Measurements from ENCODE around the gene UGT1A4.
"Not testable (repeated sequence)": the region's sequence is repeated elsewhere in the genome, so short reads cannot be mapped to it uniquely, and the experiment has no call there.

UGT1A4 gene

DNA sequence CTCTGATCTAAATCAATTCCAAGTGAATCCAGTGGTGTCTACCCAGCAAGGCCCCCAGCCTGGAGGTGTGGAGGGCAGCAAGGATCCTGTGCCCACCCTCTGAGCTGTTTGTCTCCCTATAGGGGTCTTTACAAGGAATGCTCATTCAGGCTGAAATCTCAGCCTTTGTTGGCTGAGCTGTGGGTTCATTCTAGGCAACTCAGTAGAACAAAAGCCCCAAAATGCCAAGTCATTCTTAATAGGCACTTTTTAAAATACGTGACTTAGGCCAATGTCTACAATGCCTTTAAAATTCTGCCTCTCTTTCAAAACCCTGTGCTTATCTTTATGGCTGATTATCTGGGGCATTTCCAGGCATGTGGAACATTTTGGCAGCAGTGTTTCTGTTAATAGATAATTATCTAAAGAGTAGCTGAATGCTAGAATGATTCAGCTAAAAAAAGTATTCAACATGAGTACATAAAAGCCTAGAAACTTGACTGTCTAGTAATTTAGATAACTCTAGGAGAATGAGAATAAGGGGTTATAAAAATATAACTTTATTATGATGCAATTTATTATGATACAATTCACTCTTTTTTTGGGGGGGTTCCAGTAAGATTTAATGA is 18.4 kb upstream of the UGT1A4 start:
- no peak for DNase-seq (ENCODE audit: low read depth)

DNA sequence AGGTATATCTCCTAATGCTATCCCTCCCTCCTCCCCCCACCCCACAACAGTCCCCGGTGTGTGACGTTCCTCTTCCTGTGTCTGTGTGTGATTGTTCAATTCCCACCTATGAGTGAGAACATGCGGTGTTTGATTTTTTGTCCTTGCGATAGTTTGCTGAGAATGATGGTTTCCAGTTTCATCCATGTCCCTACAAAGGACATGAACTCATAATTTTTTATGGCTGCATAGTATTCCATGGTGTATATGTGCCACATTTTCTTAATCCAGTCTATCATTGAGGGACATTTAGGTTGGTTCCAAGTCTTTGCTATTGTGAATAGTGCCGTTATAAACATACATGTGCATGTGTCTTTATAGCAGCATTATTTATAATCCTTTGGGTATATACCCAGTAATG is 17.7 kb upstream of the UGT1A4 start:
- not testable (repeated sequence) for DNase-seq (ENCODE audit: low read depth)

DNA sequence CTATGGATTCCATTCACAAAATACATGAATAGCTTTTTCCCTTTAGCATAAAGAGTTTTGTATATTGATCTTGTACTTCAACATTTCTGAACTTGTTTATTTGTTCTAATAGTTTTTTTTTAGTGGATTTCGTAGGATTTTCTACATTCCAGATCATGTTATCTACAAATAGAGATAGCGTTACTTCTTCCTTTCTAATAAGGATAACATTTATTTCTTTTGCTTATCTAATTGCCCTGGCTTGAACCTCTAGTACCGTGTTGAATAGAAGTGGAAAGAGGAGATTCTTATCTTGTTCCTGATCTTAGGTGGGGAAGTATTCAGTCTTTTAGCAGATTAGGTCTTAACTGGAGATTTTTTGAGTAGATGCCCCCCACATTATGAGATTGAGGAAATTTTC is 16.3 kb upstream of the UGT1A4 start:
- DNase-seq (ENCODE audit: low read depth): no peak

DNA sequence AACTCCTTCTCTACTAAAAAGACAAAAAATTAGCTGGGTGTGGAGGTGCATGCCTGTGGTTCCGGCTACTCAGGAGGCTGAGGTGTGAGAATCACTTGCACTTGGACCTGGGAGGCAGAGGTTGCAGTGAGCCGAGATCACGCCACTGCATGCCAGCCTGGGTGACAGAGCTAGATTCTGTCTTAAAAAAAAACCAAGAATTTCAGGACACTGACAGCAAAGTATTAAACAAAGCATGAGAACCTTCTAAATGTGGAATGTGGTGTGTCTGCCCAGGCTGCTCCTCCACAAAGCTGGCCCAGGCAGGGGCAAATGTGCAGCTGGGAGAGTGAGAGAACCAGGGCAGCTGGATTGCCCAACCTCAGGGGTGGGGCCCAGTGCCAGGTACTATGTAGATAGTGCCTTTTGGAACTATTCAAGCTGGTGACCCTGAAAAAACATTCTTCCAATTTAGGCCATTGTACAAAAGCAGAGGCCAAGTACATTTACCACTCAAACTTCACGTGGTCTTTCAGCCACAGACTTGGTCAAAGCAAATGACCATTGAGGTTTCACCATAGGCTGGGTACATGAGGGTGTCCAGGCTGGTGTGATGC is 12.5 kb upstream of the UGT1A4 start:
- no peak for DNase-seq (ENCODE audit: low read depth)

DNA sequence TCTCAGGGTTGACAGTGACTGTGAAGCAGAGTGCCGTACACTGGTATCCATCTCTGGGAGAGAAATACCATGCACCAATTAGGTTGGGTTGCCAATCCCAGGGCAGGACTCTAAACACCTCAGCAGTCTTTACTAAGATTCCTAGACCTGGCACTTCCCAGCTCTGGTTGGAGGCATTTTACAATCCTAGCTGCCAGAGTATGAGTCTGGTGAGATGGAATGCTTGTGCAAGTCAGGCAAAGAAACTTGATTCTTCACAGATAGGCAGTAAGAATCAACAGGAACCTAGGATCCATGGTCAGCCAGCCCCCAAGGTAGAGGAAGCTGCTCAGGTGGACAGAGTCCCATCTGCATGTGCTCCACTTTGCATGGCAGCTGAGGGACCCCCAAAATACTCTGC is 11.8 kb upstream of the UGT1A4 start:
- no peak for DNase-seq (ENCODE audit: low read depth)

DNA sequence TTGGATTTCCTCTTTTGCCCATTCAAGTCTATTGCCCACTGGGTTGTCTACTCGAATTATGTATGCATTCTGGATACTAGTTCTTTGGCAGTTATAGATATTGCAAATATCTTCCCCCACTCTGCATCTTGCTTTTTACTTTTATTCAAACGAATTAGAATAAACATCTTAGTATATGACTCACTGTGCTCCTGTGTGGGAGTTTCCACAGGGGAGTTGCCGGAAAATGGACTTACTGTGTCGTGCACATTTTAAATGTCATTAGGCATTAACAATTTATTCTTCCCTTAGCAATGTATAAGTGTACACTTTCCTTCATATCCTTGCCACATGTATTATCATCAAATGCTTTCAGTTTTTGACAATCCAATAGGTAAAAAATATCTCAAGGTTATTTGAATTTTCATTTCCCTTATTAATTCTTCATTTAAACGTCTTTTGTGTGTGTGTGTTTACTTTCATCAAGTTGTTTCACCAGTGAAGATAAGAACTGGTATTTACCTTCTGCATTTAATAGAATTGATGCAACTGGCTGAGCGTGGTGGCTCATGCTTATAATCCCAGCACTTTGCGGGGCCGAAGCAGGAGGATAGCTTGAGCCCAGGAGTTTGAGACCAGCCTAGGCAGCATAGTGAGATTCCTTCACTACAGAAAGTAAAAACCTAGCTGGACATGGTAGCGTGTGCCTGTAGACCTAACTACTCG is 10.4 kb upstream of the UGT1A4 start:
- DNase-seq (ENCODE audit: low read depth): no peak

DNA sequence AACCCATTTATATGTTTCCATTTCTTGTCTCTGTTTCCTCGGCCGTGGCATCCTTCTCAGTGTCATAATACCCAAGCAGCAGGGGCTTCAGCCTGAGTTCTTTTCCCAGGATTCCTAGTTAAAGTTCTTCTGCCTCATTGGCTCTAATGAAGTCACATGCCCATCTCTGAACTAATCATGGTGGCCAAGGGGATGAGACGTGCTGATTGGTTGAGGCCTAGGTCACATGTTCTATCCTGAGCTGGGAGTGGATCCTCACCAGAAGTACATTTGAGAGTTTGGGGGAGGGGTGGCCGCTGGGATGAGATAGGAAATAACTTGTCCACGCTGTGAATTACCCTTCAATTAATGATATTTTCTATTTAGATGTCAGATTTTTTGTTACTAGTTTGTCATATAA is 9.6 kb upstream of the UGT1A4 start:
- DNase-seq (ENCODE audit: low read depth): no peak

DNA sequence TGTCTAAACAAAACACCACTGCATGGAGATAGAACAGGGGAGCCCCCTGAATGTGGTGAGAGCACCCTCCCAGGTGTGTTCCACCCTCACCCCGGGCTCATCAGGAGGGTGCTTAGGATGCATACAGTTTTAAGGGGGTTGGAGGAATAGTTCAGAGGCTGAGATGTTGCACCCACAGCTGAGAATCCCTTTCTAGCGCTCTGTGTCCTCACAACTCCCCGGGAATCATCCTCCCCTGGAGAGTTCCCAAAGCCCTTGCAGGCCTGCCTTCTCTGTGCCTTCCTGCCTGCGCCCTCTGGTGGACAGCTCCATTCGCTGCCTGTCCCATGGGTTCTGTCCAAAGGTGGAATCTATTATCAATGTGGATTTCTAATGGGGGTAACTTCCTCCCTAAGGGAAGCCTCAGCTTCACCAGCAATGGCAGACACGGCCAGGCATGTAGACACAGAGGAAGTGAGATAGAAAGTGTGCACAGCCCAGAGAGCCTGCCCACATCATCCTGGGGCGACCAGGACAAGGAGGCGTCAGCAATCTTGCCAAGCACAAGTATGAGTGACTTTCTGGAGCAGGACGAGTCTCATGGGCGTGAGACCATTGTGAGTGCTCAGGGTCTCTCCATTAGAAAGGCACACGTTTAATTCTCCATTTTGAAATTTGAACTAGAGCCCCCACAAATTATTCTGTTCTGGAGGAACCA is 7.1 kb upstream of the UGT1A4 start:
- DNase-seq (ENCODE audit: low read depth): peak; percentile 56

DNA sequence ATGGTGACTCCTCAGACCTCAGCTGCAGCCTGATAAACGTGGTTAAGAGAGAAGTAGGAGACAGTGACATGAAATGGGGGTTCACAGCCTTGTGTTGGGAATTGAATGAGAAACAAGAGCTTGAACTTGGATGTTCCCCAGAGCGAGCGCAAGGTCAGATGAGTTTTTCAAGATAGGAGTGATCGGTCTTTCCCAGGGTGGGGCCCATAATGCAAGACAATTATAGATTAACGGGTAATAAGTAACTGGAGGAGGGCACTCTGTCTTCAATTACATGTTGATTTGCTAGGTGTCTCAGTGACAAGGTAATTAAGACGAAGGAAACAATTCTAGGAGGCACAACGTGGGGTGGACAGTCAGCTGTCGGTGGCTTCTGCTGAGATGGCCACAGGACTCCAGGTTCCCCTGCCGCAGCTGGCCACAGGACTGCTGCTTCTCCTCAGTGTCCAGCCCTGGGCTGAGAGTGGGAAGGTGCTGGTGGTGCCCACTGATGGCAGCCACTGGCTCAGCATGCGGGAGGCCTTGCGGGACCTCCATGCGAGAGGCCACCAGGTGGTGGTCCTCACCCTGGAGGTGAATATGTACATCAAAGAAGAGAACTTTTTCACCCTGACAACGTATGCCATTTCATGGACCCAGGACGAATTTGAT is 5.8 kb upstream of the UGT1A4 start, which contains the start of gene UGT1A5:
Gene UGT1A5, plus strand, starts transcription at position 297 of the 651 bp plus-strand sequence. Its CDS starts 85 bp downstream, at position 382.
- no peak for DNase-seq (ENCODE audit: low read depth)

DNA sequence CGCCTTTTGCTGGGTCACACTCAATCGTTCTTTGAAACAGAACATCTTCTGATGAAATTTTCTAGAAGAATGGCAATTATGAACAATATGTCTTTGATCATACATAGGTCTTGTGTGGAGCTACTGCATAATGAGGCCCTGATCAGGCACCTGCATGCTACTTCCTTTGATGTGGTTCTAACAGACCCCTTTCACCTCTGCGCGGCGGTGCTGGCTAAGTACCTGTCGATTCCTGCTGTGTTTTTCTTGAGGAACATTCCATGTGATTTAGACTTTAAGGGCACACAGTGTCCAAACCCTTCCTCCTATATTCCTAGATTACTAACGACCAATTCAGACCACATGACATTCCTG is 5.3 kb upstream of the UGT1A4 start:
- no peak for DNase-seq (ENCODE audit: low read depth)

DNA sequence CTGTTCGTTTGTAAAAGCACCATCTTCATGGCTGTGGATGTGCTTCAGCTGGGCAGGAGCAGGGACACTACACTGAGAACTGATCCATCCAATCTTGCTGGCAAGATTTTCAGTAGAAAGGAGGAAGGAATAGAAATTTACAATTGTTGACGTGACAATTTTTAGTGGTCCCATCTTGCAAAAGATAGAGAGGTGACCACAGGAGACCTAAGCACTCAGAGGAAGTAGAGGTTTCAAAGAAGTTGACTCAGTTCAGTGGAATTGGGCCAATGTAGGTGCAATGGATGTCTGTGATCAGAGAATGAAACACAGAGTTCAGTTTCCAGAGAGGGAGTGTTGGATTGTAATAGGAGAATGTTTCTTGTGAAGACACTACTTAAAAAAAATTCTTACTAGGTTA is 4.4 kb upstream of the UGT1A4 start:
- no peak for DNase-seq (ENCODE audit: low read depth)

DNA sequence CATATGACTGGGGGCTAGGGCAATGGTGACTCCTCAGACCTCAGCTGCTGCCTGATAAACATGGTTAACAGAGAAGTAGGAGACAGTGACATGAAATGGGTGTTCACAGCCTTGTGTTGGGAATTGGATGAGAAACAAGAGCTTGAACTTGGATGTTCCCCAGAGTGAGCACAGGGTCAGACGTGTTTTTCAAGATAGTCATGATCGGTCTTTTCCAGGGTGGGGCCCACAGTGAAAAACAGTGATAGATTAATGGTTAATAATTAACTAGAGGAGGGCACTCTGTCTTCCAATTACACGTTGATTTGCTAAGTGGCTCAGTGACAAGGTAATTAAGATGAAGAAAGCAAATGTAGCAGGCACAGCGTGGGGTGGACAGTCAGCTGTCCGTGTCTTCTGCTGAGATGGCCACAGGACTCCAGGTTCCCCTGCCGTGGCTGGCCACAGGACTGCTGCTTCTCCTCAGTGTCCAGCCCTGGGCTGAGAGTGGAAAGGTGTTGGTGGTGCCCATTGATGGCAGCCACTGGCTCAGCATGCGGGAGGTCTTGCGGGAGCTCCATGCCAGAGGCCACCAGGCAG is 10.3 kb downstream of the UGT1A4 start, which contains the start of gene UGT1A3:
Gene UGT1A3, plus strand, starts transcription at position 320 of the 579 bp plus-strand sequence. Its CDS starts 85 bp downstream, at position 405.
- no peak for DNase-seq (ENCODE audit: low read depth)

DNA sequence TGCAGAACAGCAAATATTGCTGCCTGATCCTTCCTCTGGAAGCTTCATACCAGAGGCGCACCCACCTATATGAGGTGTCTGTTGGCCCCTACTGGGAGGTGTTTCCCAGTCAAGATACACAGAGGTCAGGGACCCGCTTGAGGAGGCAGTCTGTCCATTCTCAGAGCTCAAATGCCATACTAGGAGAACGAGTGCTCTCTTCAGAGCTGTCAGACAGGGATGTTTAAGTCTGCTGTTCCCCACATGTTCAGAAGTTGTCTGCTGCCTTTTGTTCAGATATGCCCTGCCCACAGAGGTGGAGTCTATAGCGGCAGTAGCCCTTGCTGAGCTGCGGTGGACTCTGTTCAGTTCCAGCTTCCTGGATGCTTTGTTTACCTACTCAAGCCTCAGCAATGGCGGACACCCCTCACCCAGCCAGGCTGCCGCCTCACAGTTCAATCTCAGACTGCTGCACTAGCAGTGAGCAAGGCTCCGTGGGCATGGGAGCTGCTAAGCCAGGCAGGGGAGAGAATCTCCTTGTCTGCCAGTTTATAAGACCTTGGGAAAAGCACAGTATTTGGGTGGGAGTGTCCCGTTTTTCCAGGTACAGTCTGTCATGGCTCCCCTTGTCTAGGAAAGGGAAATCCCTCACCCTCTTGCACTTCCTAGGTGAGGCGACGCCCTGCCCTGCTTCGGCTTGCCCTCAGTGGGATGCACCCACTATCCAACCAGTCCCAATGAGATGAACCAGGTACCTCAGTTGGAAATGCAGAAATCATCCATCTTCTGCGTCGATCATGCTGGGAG is 18.5 kb downstream of the UGT1A4 start:
- DNase-seq (ENCODE audit: low read depth): not testable (repeated sequence)

DNA sequence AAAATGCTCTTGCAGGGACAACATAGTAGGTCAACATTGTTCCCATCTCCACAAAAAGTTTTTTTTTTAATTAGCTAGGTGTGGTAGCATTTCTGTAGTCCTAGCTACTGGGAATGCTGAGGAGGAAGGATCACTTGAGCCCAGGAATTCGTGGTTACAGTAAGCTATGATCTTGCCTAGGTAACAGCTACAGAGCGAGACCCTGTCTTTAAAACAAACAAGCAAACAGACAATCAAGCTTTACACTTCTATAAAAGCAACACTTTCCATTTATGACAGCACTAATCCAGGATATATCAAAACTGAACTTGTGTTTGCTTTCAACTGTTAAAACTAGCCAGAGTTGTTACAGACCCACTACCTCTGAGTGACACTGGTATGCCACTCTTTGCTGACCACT is 22.3 kb downstream of the UGT1A4 start:
- DNase-seq (ENCODE audit: low read depth): no peak

DNA sequence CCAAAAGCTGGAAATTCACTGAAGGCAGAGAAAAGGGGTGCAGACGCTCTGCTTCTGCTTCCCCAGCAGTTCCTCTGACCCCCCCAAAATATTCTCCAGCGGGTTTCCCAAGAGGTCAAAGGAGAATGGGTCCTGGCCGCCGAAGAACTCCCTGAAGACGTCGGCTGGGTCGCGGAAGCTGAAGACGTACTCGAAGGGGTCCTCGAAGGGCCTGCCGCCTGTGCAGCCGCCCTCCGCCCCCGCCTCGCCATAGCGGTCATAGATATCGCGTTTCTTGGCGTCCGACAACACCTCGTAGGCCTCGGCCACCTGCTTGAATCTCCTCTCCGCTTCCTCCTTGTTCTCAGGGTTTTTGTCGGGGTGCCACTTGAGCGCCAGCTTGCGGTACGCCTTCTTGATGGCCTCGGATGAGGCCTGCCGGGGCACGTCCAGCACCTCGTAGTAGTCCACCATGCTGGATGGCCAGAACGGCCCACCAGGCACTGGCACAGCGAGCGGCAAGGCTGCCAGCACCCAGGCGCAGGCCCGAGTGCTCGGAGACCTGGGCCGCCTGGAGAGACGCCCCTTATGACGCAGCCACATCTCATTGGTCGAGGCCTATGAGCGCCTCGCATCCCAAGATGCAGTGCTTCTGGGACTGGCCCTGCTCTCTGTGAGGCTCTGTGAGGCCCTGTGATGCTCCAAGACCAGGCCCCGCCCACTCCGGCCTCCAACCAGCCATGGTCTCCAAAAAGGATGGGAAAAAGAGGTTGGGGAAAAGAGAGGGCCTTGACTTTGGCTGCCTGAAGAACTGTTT is 25.1 kb downstream of the UGT1A4 start:
- DNase-seq (ENCODE audit: low read depth): no peak

DNA sequence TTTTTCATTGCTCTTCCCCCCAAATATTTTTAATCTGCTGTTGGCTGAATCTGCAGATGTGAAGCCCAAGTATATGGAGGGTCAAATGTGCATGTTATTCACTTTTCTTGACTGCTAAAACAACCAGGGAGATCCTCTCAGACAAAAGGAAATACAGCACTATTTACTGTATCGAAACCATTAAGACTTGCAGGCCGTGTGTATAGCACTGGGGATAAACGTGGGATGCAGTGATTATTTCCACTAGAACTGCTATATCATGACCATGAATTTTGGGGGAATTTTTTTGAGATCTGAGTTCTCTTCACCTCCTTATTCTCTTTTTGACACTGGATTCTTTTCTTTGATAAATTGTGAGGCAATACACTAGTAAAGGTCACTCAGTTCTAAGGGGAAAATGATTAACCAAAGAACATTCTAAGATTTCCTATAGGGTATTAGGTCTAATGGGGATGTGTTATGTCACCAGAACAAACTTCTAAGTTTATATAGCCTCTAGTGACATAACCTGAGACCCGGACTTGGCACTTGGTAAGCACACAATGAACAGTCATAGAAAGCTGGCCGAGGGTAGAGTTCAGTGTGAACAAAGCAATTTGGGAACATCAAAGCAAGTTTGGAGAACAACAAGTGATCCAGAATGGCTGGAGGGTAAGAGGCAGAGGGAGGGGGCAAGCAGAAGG is 26.7 kb downstream of the UGT1A4 start:
- no peak for DNase-seq (ENCODE audit: low read depth)

DNA sequence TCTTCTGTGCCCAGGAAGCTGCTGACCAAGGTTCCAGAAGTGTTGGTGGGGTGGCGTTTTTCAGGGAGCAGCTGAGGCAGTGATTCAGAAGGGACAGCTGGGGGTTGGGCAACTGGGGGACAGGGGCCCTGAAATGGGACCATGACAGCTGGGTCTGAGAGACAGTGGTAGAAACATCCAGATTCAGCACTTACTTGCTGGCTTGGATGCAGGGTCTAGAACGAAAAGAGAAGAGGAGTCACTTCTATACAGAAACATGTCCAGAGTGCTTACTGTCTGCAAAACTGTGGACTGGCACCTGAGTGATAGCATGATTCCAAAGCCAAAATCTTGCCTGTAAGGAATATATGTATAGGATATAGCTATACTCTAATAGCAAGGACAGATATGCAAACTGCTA is 27.3 kb downstream of the UGT1A4 start:
- DNase-seq (ENCODE audit: low read depth): not testable (repeated sequence)

DNA sequence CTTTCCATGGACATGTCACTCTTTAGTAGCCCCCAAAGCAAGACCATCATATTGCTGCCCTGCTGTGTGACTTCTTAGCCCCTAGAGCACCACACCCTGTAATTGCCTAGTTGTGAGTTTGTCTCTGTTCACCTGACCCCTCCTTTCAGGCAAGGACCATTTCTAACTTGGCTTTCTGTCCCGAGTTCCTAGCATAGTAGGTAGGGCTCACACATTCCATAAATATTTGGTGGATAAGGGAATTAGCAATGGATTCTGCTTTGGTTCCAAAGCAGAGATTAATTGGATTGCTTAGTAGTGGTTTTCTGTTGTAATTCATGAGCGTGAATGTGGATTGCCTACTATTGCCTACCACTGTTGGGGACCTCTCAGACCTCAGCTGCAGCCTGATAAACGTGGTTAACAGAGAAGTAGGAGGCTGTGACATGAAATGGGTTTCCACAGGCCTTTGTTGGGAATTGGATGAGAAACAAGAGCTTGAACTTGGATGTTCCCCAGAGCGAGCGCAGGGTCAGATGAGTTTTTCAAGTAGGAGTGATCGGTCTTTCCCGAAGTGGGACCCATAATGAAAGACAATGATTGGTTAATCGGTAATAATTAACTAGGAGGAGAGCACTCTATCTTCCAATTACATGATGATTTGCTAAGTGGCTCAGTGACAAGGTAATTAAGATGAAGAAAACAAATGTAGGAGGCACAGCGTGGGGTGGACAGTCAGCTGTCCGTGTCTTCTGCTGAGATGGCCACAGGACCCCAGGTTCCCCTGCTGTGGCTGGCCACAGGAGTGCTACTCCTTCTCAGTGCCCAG is 28.1 kb downstream of the UGT1A4 start:
- DNase-seq (ENCODE audit: low read depth): no peak

DNA sequence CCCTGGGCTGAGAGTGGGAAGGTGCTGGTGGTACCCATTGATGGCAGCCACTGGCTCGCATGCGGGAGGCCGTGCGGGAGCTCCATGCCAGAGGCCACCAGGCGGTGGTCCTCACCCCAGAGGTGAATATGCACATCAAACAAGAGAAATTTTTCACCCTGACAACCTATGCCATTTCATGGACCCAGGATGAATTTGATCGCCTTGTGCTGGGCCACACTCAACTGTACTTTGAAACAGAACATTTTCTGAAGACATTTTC is 28.7 kb downstream of the UGT1A4 start:
- no peak for DNase-seq (ENCODE audit: low read depth)
